SKM-1 treated with dmso at 0.1 percent for 144 hours (cell line): ENCODE data around the gene FARSA.
A peak's percentile ranks its signal among the peaks of the same experiment; 100 is the strongest.
"Not testable (repeated sequence)": the region's sequence is repeated elsewhere in the genome, so short reads cannot be mapped to it uniquely, and the experiment has no call there.

Source experiments
- DNase-seq: peaks from one replicate; lab custom pipeline; 2025; ENCODE audit not compliant: unreplicated experiment; lab: John Stamatoyannopoulos, UW

The FARSA gene

DNA sequence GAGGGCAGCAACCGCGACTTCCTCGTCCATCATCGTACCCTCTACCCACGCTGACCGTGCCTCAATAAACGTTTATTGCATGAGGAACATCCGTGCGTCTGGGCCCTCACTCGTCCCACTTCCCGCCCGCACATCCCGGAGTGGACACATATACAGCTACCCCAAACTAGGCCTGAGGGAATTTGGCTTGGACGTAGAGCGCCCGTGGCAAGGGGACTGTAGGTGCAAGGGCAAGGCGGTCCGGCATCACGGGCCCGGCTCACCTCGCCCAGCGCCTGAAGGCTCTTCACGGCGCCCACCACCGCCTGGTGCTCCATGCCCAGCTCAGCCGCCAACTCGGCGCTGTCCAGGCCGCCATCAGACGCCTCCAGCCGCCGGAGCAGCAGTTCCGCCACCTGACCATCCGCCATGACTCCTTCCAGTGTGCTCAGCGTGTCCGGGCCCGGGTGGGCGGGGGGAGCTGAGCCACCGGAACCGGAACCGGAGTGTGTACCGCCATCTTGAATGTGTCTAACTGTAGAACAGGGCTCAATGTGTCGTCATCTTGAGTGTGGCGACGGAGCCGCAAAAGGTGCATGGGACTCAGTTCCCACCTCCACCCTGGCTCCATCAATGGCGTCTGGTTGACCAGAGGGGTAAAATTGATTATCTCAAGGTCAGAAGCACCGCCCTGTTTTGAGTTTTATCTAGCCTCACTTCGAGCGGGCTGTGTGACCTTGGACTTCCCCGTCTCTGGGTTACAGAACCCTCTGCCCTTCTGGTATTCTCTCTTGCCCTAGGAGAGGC lies at the start of gene FARSA:
FARSA (minus strand) TSS at position 425 of the 786 bp plus-strand sequence; CDS start at position 410, 15 bp downstream.
- peak; percentile 79 for DNase-seq

DNA sequence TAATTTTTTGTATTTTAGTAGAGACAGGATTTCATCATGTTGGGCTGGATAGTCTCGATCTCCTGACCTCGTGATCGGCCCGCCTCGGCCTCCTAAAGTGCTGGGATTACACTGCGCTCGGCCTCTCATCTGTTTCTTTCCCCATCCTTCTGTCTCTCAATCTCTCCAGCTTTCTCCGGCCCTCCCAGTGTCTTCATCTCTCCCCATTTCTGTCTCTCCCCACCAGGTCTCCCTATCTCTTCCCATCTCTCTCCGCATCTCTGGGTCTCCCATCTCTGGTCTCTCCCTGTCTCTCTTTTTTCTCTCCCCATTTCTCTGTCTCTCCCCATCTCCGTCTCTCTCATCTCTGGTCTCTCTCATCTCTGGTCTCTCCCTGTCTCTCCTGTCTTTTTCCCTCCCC lies 49.6 kb upstream of the FARSA start:
- DNase-seq, result no peak

DNA sequence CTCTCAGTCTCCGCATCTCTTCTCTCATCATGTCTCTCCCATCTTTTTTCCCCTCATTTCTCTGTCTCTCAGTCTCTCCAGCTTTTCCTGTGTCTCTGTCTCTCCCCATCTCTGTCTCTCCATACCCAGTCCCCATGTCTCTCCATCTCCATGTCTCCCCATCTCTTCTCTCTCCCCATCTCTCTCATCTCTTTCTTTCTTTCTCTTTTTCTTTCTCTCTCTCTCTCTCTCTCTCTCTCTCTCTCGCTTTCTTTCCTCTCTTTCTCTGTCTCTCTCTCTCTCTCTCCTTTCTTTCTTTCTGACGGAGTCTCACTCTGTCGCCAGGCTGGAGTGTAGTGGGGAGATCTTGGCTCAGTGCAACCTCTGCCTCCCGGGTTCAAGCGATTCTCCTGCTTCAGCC lies 49.1 kb upstream of the FARSA start:
- no peak for DNase-seq

DNA sequence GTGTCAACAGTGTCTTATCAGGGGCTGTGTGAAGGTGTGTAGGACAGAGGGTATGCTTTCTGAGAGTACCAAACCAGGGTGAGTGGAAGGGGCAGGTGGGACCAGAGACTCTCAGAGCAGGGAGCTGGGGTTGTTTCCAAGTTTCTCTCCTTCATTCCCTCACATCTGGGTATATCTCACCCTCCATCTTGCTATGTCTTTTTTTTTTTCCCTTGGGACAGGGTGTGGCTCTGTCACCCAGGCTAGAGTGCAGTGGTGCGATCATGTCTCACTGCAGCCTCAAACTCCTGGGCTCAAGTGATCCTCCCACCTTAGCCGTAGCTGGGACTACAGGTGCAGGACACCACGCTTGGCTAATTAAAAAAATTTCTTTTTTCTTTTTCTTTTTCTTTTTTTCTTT lies 46.5 kb upstream of the FARSA start:
- DNase-seq, result no peak

DNA sequence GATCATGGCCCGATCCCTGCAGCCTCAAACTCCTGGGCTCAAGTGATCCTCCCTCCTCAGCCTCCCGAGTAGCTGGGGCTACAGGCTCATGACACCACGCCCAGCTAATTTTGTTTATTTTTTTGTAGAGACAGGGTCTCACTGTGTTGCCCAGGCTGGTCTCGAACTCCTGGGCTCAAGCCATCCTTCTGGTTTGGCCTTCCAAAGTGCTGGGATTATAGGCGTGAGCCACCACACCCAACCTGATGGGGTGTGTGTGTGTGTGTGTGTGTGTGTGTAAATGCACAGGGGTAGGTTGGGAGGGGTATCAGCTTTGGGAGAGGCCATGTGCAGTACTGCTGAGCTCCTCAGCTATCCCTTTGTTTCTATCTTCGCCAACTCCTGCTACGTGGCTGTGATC lies 42.6 kb upstream of the FARSA start:
- DNase-seq, result not testable (repeated sequence)

- DNase-seq, result no peak
Measured at GRCh38 chr19:12975221-12975741, 41.8 kb upstream of the FARSA start.

- DNase-seq, result no peak
Measured at GRCh38 chr19:12974301-12975220, 41.0 kb upstream of the FARSA start.

GRCh38 chr19:12973236-12973635 lies 39.7 kb upstream of the FARSA start:
- DNase-seq, result no peak

DNA sequence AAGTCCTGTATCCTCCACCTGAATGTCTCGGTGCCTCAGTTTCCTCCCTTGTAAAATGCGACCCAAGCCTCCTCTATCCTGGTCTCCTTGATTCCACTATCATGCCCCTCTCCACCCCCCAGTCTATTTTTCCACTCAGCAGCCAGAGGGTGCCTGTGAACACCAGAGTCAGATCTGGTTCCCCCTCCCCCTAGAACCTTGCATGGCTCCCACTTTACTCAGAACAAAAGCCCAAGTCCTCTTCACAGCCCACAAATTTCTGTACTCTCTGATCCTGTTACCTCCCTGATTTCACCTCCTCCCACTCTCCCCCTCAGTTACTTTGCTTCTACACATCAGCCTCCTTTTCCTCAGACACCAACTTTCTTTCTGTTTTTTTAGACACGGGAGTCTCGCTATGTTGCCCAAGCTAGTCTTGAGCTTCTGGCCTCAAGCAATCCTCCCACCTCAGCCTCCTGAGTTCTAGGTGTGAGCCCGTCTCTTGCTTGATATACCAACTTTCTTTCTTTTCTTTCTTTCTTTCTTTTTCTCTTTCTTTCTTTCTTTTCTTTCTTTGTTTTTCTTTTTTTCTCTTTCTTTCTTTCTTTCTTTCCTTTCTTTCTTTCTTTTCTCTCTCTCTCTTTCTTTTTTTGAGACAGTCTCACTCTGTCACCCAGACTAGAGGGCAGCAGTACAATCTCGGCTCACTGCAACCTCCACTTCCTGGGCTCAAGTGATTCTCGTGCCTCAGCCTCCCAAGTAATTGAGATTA lies 36.7 kb upstream of the FARSA start:
- DNase-seq, result no peak

DNA sequence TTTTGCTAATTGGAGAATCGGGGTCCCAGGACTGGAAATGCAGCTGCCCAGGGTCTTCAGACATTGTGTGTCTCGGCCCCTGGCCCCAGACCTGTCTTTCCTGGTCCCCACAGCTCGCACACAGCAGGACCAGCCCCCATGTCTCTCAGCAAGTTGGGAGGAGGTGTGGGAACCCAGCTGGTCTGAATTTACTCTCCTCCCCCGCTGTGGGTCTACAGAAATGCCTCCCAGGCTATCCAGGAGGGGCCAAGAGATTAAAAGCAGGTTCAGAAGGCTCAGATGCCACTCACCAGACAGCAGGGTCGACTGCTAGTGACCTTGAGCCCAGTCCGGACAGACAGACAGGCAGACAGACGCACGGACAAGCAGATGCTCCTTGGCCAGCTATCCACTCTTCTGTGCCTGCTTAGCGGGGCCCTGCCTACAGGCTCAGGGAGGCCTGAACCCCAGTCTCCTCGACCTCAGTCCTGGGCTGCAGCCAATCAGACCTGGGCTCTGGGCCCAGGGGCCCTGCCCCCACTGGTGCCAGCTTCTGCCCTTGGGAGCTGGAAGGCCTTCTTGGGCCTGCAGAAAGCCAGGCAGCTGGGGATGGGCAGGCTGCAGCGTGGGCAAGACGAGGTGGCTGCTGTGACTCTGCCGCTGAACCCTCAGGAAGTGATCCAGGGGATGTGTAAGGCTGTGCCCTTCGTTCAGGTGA lies 35.9 kb upstream of the FARSA start, which contains the start of gene DAND5:
DAND5 (plus strand) TSS at position 285 of the 697 bp plus-strand sequence; CDS start at position 370, 85 bp downstream.
- DNase-seq, result no peak

- no peak for DNase-seq
Measured at GRCh38 chr19:12967907-12968306, 34.4 kb upstream of the FARSA start.

DNA sequence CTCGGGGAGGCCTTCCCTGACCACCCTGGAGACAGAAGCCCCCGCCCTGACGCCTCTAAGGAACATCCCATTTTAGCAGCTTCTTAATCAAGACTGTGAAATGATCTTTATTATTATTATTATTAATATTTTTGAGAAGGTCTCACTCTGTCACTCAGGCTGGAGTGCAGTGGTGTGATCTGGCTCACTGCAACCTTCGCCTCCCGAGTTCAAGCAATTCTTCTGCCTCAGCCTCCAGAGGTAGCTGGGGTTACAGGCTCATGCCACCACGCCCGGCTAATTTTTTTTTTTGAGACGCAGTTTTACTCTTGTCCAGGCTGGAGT lies 32.3 kb upstream of the FARSA start:
- DNase-seq, result no peak

DNA sequence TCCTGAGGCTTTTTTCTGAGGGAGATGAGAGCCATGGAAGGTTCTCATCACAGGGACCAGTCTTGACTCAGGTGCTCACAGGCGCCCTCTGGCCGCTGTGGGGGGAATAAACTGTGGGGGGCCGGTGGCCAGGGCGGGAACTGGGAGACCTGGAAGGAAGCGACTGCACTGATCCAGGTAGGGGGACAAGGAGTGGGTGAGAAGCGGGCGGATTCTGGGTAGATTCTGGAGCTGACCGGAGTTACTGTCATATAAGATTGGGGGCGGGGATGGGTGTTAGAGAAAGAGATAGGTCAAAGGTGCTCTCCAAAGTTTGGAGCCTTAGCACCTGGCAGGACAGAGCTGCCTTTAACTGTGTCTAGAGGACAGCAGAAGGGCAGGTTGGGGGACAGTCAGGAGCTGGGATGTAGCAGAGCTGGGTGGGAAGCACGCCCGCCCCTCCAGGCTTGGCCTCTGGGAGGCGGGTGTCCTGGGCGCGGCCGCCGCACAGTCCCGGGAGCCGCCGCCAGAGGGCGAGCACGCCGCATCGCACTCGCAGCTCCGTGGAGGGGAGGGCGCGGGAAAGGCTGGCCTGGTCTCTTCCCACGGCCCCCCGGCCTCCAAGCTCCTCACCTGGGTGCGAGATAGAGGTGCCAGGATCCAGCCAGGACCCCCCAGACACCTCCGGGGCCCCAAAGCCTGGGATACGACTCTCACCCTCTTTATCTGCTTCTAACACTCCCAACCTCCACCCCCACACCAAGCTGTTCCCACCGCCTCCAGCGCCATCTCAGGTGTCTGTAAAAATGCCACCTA lies 31.7 kb upstream of the FARSA start:
- DNase-seq, result peak; percentile 53

DNA sequence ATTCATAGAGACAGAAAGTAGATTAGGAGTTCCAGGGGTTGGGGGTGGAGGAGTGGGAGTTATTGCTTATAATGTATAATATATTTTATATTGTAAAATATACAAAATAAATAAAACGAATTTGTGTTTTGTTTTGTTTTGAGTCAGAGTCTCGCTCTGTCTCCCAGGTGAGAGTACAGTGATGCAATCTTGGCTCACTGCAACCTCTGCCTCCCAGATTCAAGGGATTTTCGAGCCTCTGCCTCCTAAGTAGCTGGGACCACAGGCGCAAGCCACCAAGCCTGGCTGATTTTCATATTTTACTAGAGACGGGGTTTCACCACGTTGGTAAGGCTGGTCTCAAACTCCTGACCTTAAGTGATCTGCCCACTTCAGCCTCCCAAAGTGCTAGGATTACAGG lies 26.0 kb upstream of the FARSA start:
- no peak for DNase-seq

DNA sequence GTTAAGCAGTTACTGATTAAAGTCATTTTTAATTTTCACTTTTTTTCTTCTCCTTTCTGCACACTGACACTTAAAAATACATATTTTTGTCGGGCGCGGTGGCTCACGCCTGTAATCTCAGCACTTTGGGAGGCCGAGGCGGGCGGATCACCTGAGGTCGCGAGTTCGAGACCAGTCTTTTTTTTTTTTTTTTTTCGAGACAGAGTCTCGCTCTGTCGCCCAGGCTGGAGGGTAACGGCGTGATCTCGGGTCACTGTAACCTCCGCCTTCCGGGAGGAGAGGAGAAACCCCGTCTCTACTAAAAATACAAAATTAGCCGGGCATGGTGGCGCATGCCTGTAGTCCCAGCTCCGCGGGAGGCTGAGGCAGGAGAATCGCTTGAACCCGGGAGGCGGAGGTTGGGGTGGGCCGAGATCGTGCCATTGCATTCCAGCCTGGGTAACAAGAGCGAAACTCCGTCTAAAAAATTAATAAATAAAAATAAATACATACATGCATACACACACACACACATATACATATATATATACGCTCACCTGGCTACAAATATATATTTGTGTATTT lies 24.0 kb upstream of the FARSA start:
- not testable (repeated sequence) for DNase-seq

GRCh38 chr19:12956446-12957388 lies 23.2 kb upstream of the FARSA start, which contains the start of gene GADD45GIP1:
Gene GADD45GIP1 (minus strand): TSS chr19:12957223. CDS start chr19:12957212, 11 bp downstream.
- DNase-seq, result peak; percentile 72

- DNase-seq, result no peak
Measured at GRCh38 chr19:12955996-12956395, 22.5 kb upstream of the FARSA start.

DNA sequence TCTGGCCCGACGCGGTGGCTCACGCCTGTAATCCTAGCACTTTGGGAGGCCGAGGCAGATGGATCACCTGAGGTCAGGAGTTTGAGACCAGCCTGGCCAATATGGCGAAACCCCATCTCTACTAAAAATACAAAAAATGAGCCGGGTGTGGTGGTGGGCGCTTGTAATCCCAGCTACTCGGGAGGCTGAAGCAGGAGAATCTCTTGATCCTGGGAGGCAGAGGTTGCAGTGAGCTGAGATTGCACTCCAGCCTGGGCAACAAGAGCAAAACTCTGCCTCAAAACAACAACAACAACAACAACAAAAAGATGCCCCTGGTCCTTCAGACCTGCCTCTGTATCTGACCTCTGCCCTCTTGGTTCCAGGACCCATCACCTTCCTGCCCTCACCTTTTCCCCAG lies 22.1 kb upstream of the FARSA start:
- DNase-seq, result not testable (repeated sequence)
